NCI-H748 (cell line): ENCODE results near the gene EML4.
"Not testable (repeated sequence)": the region's sequence is repeated elsewhere in the genome, so short reads cannot be mapped to it uniquely, and the experiment has no call there.

Experiments
- DNase-seq: peaks from one replicate; lab custom pipeline; 2025; ENCODE audit not compliant: unreplicated experiment; lab: John Stamatoyannopoulos, UW

EML4 gene

DNA sequence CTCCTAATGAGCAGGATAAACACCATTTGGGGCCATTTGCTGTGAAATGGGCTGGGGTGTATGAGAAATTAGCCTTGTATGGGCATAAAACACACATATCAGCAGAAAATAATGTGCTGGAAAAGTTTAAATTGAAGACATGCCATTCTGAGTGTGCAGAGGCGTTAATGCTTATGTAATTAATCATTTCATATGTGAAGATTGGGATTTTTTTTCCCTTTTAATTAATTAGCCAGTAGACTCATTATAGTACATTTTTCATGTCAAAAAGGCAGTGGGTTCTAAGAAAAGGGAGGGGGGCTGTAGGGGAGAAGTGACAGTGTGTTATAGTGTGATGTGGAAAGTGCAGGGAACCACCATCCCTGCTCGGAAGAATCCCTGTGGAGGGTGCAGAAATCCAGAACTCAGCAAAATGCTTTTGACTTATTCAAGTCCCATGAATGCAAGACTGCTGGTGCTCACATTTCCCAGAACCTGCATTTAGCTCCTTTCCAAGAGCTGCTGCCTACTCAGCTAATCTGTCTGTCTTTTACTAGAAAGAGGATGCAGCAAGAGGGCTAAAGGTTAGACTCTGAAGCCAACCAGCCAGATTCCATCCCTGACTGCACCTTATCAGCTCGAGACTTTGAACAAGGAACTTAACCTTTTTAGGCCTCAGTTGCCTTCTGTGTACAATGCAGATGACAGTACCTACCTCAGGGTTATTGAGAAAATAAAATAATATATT, 203.5 kb downstream of the EML4 start:
- no peak for DNase-seq

DNA sequence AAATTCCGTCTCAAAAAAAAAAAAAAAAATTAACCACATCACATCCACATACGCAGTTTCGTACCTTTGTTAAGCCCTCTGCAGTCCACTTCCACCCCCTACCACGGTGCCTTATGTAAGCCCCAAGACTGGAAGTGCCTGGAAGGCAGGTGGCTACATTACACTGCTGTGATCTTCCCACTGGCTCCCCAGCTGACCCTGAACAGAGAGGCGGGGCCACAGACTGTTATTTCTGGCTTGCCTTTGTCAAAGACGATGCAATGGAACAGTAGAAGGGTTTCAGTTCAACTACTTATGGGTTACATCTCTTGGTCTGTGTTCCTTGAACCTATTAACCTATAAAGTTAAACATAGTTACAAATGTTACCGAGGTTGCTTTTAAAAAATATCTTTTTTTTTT, 207.6 kb downstream of the EML4 start:
- DNase-seq: no peak

DNA sequence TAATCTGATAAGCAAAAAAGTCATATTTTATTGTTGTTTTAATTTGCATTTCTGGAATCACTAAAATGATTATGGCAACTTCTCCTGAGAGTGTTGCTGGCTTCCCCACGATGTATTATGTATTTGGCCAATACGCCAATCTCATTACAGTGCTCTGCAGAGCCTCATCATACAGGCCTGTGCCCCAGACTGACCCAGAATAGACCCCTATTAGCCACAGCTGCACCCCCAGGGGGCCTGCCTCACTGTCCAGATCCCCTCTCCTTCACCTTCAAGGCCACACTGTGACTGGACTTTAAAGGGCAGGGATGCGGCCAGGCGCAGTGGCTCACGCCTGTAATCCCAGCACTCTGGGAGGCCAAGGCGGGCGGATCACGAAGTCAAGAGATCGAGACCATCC, 209.3 kb downstream of the EML4 start:
- DNase-seq: no peak

- DNase-seq: not testable (repeated sequence)
Observed at GRCh38 chr2:42380026-42380425, 210.9 kb downstream of the EML4 start.

- no peak for DNase-seq
Observed at GRCh38 chr2:42382144-42382543, 213.0 kb downstream of the EML4 start.
